OCI-LY7 (cell line): Measurements from ENCODE around the gene TMEM181. TPM values are rescaled to one million over a fixed set of nuclear protein-coding genes. Genes with fewer than 3 reads are reported as not detected.

Source experiments
- BruUV-seq: library from RNA; stranded (reverse); fragments of 400-500 nt; replicated peaks from 2 replicates; lab custom pipeline; 2021; lab: Mats Ljungman, UMichigan
- CTCF ChIA-PET: fragments of 300-600 bp; sonication (Branson Sonifier 250); formaldehyde crosslinking; loops from one replicate; lab custom pipeline; 2022; ENCODE audit warnings: antibody characterized with exemption; ENCODE audit not compliant: unreplicated experiment; lab: Charles Lee
- POLR2A ChIA-PET: fragments of 300-600 bp; sonication (Branson Sonifier 250); formaldehyde crosslinking; loops from one replicate; lab custom pipeline; 2022; ENCODE audit warnings: antibody characterized with exemption; lab: Charles Lee
- DNase-seq: peaks from one replicate; pipeline ENCODE4 v3.0.0-alpha.2; 2015; ENCODE audit warnings: low spot score
- H2AFZ ChIP-seq: fragments of 200-600 bp; sonication (generic), shearing (Covaris generic); 2 replicates; pipeline ENCODE4 v1.6.1; 2014; ENCODE audit warnings: mild to moderate bottlenecking, antibody characterized with exemption, low read length, moderate library complexity
- H3K27ac ChIP-seq: fragments of 200-600 bp; sonication (generic); 2 replicates; pipeline ENCODE4 v1.5.1; 2014; ENCODE audit warnings: mixed run types, low read depth, mild to moderate bottlenecking, moderate library complexity, low read length, inconsistent platforms; ENCODE audit not compliant: poor library complexity, severe bottlenecking
- H3K36me3 ChIP-seq: fragments of 200-600 bp; sonication (generic); 2 replicates; pipeline ENCODE4 v1.6.1; 2014; ENCODE audit warnings: mild to moderate bottlenecking, antibody characterized with exemption, low read length, moderate library complexity, mixed read lengths; ENCODE audit not compliant: insufficient read depth
- H3K4me1 ChIP-seq: fragments of 200-600 bp; sonication (generic); 2 replicates; pipeline ENCODE4 v1.5.1; 2014; ENCODE audit warnings: mild to moderate bottlenecking, low read length; ENCODE audit not compliant: insufficient read depth, poor library complexity, severe bottlenecking
- H3K4me2 ChIP-seq: fragments of 200-600 bp; sonication (generic); 2 replicates; pipeline ENCODE4 v1.6.1; 2014; ENCODE audit warnings: mild to moderate bottlenecking, low read length
- H3K4me3 ChIP-seq: fragments of 200-600 bp; sonication (generic); 2 replicates; pipeline ENCODE4 v1.5.1; 2014; ENCODE audit warnings: mild to moderate bottlenecking, low read depth, low read length; ENCODE audit not compliant: poor library complexity, severe bottlenecking
- H3K79me2 ChIP-seq: fragments of 200-600 bp; sonication (generic); 2 replicates; pipeline ENCODE4 v1.6.1; 2016; ENCODE audit warnings: low read depth, mild to moderate bottlenecking, low read length, moderate library complexity, mixed read lengths; ENCODE audit not compliant: insufficient read depth
- H3K9me2 ChIP-seq: fragments of 200-600 bp; sonication (generic); 2 replicates; pipeline ENCODE4 v1.6.1; 2016; ENCODE audit warnings: mild to moderate bottlenecking, low read length, mixed read lengths; ENCODE audit not compliant: insufficient read depth
- H3K9me3 ChIP-seq: fragments of 200-600 bp; sonication (generic); 2 replicates; pipeline ENCODE4 v1.6.1; 2014; ENCODE audit warnings: mild to moderate bottlenecking, mixed run types, low read length, mixed read lengths
- H4K20me1 ChIP-seq: fragments of 200-600 bp; sonication (generic); 2 replicates; pipeline ENCODE4 v1.6.1; 2014; ENCODE audit warnings: mild to moderate bottlenecking, antibody characterized with exemption, low read length, moderate library complexity, mixed read lengths; ENCODE audit not compliant: insufficient read depth
- EZH2phosphoT487 ChIP-seq: fragments of 200-600 bp; sonication (generic); IDR thresholded peaks from 2 replicates; pipeline ENCODE4 v1.6.1; 2018; ENCODE audit warnings: low read depth, borderline replicate concordance, mild to moderate bottlenecking, mixed run types, antibody characterized with exemption, low read length, moderate library complexity, mixed read lengths
- intact Hi-C: fragments of 100-400 bp; cut with micrococcal nuclease; formaldehyde crosslinking; loops from one replicate; pipeline ENCODE4 v1.10.0; 2022; ENCODE audit not compliant: unreplicated experiment
- total RNA-seq, 2 experiments: library from RNA; depleted of rRNA in 1 of 2; stranded (reverse); fragments of >200 nt in 1 of 2; shearing (Covaris generic) in 1 of 2; gene quantifications; 2 replicates each; pipeline ENCODE4 v1.2.3, GENCODE V29; 2014 to 2022
- TF ChIP-seq, protein P1 (sequence below): fragments of 200-600 bp; sonication (generic); conservative IDR thresholded peaks from 2 replicates; pipeline ENCODE4 v1.5.1; 2014; ENCODE audit warnings: mild to moderate bottlenecking, antibody characterized with exemption, low read length, moderate library complexity, mixed read lengths

TMEM181 gene
- total RNA-seq, 2 experiments from 2014 or later, result 8.0 to 12.5 TPM

DNA sequence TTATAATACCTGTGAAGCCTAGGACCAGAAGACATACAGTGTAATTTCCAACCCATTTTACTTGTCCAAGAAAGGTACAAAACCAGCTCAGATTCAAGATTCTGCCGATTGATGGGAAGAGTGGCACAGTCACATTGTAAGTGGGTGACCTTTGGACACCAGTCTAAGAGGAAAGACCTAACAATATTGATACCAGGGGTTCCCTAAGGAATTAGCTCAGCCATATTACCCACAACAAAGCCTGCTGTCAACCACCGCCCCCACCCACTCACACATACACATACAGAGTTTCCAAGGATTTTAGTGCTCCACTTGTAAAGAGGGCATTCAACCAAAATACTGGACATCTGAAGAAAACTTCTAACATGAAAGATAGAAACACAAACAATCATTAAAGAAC is 27.9 kb upstream of the TMEM181 start:
- Histone ChIP-seq H2AFZ (no peak overlapping the region), H3K36me3 (no peaks in the 10 kb centered on the region), H3K4me1 (no peaks in the 10 kb centered on the region), H3K4me3 (no peak overlapping the region), H3K27ac (no peak overlapping the region), H3K9me3 (no peaks in the 10 kb centered on the region), H3K9me2 (no peaks in the 10 kb centered on the region), H4K20me1 (no peaks in the 10 kb centered on the region), H3K79me2 (no peaks in the 10 kb centered on the region), H3K4me2 (no peak overlapping the region)
- ChIA-PET POLR2A (interaction anchor here (0.7 kb wide), 1 partner anchor 16 kb away, joined by 3 read pairs; no protein-coding TSS in a partner anchor), CTCF (interaction anchor here (0.6 kb wide), 1 partner anchor 283 kb away, joined by 3 read pairs; no protein-coding TSS in a partner anchor)
- DNase-seq, result no peak
- intact Hi-C loops, result no loop called here
- BruUV-seq, result no TSS peak
- no peak for TF ChIP-seq EZH2phosphoT487
- TF ChIP-seq, protein P1, sequence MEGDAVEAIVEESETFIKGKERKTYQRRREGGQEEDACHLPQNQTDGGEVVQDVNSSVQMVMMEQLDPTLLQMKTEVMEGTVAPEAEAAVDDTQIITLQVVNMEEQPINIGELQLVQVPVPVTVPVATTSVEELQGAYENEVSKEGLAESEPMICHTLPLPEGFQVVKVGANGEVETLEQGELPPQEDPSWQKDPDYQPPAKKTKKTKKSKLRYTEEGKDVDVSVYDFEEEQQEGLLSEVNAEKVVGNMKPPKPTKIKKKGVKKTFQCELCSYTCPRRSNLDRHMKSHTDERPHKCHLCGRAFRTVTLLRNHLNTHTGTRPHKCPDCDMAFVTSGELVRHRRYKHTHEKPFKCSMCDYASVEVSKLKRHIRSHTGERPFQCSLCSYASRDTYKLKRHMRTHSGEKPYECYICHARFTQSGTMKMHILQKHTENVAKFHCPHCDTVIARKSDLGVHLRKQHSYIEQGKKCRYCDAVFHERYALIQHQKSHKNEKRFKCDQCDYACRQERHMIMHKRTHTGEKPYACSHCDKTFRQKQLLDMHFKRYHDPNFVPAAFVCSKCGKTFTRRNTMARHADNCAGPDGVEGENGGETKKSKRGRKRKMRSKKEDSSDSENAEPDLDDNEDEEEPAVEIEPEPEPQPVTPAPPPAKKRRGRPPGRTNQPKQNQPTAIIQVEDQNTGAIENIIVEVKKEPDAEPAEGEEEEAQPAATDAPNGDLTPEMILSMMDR, result no peak

DNA sequence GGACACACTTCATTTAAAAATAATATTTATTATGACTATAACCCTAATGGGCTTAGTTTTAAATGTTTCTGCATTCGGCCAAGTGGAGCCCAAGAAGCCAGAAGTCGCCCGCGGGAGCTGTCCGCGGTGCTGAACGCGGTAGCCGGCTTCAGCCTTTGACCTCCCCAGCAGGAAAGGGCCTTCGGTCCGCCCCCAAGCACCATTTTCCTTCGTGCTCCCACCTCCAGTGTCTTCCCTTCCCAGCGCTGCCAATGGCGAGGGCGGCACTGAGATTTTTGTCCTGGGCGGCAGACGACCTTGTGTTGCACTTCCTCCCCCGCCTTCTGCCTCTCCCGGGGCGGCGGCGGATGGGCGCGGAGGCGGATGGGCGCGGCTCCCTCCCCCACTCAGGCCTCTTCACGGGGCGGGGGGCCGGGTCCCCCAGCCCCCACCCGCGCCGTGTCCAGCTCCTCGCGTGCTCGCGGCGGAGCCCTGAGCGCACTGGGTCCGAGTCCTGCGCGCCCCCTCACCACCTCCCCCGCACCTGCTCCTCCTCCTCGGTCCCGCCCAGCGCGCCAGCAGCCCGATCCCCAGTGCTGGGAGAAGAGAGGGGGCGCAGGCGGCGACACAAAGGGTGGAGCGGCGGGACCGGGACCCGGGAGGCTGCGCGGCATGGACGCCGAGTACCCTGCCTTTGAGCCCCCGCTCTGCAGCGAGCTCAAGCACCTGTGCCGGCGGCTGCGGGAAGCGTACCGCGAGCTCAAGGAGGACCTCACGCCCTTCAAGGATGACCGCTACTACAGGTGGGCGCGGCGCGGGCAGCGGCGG is 23.6 kb upstream of the TMEM181 start:
- BruUV-seq, result no TSS peak
- ChIA-PET POLR2A (no interaction called here), CTCF (no interaction called here)
- no peak overlapping the region for H3K27ac ChIP-seq
- H4K20me1 ChIP-seq, result no peaks in the 10 kb centered on the region
- no peaks in the 10 kb centered on the region for H3K9me3 ChIP-seq
- H3K79me2 ChIP-seq, result no peaks in the 10 kb centered on the region
- DNase-seq, result peak; percentile 54
- intact Hi-C loops, result no loop called here
- no peak overlapping the region for H3K4me3 ChIP-seq
- H3K9me2 ChIP-seq, result no peaks in the 10 kb centered on the region
- no peaks in the 10 kb centered on the region for H3K36me3 ChIP-seq
- no peak overlapping the region for H3K4me2 ChIP-seq
- no peak overlapping the region for H2AFZ ChIP-seq
- H3K4me1 ChIP-seq, result no peaks in the 10 kb centered on the region
- TF ChIP-seq, protein P1, result no peak
- TF ChIP-seq EZH2phosphoT487, result no peak
